HG03460 (cell line): ENCODE results near the gene TMEM214.

Experiments used
- ATAC-seq: cut with Tn5 transposase; IDR thresholded peaks from one replicate; pipeline ENCODE4 v1.9.1; 2021; ENCODE audit not compliant: unreplicated experiment

The TMEM214 gene, protein sequence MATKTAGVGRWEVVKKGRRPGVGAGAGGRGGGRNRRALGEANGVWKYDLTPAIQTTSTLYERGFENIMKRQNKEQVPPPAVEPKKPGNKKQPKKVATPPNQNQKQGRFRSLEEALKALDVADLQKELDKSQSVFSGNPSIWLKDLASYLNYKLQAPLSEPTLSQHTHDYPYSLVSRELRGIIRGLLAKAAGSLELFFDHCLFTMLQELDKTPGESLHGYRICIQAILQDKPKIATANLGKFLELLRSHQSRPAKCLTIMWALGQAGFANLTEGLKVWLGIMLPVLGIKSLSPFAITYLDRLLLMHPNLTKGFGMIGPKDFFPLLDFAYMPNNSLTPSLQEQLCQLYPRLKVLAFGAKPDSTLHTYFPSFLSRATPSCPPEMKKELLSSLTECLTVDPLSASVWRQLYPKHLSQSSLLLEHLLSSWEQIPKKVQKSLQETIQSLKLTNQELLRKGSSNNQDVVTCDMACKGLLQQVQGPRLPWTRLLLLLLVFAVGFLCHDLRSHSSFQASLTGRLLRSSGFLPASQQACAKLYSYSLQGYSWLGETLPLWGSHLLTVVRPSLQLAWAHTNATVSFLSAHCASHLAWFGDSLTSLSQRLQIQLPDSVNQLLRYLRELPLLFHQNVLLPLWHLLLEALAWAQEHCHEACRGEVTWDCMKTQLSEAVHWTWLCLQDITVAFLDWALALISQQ

DNA sequence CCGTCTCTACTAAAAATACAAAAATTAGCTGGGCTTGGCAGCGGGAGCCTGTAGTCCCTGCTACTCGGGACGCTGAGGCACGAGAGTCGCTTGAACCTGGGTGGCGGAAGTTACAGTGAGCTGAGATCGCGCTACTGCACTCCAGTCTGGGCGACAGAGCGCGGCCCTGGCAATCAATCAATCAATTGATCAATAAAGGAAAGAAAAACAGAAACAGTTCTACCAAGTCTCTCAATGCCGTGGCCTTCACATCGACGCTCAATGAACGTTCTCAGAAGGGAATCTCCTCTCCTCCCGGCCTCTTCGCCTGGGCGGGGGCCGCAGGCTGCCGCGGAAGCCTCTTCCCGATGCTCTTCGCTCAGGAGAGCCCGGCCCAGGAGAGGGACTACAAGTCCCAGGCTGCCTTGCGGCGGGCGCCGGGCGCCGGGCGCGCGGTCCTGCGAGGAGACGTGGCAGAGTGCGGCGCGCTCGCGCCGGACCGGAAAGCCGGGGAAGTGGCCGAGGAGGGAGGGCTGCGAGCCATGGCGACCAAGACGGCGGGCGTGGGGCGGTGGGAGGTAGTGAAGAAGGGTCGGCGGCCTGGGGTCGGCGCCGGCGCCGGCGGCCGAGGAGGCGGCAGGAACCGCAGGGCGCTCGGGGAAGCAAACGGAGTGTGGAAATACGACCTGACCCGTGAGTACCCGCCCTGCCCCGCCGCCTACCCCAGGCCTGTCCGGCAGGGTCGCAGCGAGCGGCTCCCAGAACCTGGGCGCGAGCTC, at the start of gene TMEM214:
TMEM214 (plus strand) TSS at position 471 of the 758 bp plus-strand sequence; CDS start at position 522, 51 bp downstream.
- ATAC-seq = peak; percentile 93

DNA sequence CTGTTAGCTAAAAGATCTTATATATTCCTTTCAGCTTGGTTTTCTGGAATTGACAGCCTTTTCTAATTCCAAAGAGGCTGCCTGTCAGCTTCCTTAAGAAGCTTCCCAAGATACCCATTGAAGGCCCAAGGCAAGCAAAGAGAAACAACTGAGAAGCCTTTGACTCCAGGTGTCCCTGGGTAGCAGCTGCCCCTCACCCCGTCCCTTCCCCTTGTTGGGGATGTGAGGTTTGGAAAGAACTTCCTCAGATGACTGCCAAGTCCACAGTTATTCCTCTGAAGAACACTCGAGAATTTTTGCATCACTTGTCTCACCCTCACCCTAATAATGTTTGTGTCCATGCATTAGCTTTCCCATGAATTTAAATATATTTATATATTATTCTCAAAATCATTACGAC, 49.0 kb upstream of the TMEM214 start:
- ATAC-seq = no peak

DNA sequence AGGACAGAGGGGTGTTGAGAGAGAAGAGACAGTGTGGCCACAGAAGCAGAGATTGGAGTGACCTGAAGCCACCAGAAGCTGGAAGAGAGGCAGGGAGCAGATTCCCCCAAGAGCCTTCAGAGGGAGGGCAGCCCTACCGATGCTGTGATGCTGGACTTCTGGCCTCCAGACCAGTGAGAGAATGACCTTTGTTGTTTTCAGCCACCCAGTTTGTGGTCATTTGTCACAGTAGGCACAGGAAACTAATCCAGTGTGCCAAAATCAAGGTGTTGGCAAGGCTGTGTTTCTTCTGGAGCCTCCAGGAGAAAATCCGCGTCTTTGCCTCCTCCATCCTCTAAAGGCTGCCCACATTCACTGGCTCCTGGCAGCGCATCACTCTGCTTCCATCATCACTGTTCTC, 47.0 kb upstream of the TMEM214 start:
- ATAC-seq = no peak

DNA sequence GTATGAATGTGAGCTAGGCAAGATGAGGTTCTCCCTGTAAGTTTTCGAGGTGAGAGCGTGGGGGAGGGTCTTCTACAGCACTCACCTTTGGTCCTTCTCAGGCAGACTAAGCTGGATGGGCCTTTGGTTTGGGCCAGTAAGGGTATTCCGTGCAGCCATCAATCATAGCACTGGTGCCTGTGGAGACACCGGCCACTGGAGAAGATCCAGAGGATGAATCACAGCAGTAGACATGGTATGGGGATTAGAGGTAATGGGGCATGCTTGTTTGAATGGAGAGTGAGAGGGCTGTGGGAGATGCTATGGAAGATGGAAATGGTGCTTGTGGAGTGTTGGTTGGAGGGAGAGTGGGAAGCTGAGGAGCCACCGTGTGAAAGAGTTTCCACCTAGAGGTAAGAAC, 46.2 kb upstream of the TMEM214 start:
- no peak for ATAC-seq

DNA sequence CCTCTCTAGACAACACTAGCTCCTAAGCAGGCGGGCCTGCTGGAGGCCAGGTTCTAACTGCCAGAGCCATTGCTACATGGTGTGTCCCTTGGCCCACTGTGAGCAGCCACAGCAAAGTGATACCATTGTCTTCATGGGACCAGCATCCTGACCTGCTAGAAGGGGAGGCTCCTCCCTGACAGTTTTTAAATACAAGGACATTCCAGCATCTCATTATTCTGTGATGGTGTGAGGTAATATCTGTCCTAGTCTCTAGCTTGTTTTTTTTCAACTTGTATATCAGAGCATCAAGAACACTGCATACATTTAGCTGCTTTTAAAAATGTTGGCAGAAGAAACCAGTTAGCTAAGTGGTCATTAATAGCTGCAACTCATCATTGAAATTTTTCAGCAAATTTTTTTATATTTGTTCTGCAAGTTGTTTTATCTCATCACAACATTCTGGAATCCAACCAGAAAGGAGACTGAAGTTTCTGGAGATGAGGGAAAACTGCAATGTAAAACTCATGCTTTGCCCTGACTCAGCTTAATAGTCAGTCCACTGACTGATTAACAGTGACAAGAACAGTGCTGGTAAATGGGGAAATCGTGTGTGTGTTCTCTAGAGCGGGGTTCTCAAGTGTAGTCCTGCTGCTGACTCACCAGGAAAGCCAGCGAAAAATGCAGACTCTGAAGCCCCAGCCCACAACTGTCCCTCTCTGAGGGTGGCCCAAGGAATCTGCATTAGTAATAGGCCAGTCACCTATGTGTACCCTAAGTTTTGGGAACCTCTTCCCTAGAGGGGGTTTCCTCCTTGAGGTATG, 44.5 kb upstream of the TMEM214 start:
- no peak for ATAC-seq

DNA sequence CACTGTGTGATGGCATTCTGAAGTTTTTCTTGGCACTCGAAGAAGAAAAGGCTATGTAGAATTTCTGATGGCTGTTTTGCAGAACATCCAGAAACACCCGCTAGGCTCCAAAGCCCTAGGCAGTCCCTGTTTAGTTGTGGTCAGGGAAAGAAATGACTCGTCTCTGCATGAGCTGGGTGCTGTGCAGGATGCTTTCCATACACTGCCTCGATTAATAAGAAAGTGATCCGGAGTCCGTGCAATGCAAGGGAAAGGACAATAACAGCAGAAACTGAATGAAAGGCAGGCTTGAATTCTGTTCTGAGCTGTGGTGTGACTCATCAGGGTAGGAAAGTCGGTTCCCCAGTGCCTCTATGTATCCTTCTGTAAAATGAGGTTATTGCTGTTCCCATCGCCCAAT, 43.6 kb upstream of the TMEM214 start:
- no peak for ATAC-seq

DNA sequence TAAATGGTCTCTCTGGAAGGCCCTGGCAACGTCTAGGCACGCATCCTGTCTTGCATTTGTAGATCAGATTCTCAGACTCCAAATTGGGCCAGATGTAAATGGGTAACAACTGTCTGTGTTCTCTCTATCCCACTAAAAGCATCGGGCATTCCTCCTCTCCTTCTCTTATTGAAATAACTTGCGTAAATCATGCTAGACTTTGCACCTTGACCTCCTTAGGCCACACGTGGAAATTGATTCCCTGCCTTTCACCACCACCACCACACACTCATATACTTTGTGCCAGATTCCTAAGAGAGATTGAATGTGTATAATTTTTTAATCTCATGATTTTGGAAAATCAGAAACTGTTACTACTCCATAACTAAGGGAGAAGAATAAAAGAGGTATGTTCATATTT, 41.0 kb upstream of the TMEM214 start:
- no peak for ATAC-seq

DNA sequence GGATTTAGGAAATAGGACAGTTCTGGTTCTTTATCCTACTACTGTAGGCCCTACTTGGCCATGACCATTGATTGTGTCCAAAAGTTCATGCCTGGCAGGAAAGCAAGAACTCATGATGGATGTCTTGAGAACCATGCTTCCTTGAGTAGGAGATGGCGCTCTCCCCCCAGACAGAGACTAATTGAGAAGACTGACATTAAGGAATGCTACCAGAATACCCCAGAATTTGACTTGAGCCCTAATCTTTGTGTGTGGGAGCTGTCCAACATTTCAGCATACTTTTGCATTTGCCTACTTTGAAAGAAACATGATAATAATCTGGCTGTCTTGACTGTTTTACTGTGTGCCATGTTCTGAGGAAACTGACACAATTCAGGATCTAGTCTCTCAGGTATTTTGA, 39.0 kb upstream of the TMEM214 start:
- ATAC-seq = no peak

DNA sequence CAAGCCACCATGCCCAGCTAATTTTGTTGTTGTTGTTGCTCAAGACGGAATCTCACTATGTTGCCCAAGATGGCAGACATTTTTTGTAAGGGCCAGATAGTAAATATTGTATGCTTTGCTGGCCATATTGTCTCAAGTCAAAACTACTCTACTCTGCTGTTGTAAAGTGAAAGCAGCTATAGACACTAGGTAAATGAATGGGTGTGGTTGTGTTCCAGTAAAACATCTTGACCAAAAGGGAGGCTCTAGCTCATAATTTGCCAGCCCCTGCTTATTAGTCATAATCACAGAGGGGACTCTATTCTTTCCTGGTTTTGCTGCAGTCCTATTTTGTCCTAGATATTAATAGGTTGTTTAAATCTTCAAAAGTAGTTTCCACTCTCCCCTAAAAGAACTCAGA, 37.8 kb upstream of the TMEM214 start:
- ATAC-seq = no peak

DNA sequence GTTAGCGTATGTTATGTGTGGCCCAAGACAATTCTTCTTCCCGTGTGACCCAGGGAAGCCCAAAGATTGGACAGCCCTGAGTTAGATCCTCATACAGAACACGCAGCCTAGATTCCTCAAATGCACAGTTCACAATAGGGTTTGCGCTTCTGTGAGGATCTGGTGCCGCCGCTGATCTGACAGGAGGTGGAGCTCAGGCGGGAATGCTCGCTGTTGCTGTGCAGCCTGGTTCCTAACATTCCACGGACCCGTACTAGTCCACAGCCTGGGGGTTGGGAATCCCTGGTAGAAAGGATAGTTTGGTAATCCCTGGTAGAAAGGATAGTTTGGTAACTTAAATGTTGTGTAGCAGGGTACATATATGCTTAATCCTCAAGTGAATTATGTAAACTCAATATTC, 35.4 kb upstream of the TMEM214 start:
- no peak for ATAC-seq

DNA sequence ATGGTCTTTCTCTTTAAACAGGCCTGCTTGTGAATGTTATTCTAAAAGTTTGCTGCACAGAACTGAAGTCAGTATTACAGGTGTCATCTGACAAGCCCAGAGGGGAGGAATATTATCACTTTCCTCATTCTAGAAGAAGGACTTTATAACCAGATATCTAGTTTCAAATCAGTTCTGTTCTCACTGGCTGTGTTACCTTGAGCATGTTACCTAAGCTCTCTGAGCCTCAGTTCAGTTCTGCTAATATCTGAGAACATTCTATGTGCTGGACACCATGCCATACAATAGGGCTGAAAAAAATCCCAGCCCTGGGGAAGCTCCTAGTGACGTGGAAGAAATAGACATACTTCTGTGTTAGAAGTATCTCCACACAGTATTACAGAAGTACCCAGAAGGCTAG, 34.4 kb upstream of the TMEM214 start:
- no peak for ATAC-seq

DNA sequence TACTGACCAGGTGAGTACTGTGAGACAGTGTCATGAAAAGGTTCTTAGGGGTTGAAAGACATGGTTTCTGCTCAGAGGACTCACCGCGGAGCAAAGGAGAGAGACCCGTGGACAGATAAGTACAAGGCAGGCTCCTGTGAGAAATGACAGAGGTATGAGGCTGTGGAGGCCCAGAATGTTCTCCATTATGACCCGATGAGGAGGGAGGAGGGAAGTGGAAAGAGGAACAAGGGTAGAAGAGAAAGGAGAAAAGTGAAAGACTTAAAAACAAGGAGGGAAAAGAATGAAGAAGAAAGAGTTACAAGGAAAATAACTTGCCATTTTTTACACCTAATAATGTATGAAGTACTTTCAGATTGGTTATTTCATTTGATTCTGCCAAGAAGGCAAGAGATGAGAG, 32.5 kb upstream of the TMEM214 start:
- no peak for ATAC-seq

DNA sequence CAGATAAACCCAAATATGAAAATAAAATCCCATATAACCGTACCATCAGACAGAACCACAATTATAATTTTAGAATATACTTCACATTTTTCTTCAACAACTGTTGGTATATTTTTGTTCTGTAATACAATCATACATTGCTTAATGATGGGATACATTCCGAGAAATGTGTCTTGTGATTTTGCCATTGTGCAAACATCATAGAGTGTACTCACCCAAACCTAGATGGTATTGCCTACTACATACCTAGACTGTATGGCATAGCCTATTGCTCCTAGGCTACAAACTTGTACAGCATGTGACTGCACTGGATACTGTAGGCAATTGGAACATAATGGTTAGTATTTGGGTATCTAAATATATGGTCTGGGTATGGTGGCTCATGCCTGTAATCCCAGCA, 31.8 kb upstream of the TMEM214 start:
- ATAC-seq = no peak

DNA sequence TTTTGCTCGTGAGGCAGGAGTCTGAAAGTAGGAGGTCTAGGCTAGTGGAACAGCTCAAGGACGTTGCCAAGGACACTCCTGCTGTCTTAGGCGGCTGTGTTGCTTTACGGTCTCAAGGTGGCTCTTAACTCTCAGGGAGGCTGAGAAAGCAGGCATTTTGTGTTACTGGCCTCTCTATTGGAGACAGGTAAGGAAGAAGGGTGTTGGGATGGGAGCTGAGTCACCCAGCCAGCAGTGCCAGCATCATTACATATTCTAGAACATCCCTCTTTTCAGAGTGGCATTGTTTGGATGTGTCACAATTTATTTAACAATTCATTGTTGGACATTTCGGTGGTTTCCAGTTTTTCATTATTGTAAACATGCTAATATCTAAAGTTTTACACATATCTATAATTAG, 30.8 kb upstream of the TMEM214 start:
- ATAC-seq = no peak

DNA sequence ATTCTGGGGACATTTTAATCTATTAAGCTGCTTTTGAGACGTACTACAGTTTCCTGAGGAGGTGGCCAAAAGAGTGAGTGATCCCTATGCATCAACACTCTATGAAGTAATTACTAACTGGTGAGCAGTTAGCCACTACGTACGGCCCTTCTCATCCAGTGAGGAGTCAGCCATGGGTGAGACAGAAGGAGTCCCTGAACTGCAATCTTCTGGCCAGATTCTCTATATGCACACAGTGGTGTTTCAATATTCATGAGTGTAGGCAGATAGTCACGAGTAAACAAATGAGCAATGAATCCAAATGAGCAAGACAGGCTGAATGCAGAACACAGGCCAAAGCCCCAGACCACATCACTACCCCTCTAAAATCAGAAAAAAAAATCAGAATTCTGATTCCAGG, 29.8 kb upstream of the TMEM214 start:
- ATAC-seq = no peak

DNA sequence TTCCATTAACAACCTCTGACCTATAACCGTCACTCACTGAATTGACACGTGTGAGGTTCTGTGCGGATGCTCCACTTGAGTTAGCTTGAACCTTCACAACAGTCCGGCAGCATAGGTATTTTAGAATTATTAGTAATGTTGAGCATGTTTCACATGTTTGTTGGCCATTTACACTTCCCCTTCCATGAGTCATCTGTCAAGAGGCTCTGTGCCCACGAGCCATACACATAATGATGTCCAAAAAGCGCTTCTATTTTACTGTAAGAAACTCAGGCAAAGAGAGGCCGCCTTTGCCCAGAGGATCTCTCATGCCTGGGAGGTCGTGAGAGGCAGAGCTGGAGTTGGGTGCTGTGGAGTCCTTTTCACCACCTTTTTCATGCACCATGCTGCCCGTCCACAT, 28.9 kb upstream of the TMEM214 start:
- ATAC-seq = no peak

DNA sequence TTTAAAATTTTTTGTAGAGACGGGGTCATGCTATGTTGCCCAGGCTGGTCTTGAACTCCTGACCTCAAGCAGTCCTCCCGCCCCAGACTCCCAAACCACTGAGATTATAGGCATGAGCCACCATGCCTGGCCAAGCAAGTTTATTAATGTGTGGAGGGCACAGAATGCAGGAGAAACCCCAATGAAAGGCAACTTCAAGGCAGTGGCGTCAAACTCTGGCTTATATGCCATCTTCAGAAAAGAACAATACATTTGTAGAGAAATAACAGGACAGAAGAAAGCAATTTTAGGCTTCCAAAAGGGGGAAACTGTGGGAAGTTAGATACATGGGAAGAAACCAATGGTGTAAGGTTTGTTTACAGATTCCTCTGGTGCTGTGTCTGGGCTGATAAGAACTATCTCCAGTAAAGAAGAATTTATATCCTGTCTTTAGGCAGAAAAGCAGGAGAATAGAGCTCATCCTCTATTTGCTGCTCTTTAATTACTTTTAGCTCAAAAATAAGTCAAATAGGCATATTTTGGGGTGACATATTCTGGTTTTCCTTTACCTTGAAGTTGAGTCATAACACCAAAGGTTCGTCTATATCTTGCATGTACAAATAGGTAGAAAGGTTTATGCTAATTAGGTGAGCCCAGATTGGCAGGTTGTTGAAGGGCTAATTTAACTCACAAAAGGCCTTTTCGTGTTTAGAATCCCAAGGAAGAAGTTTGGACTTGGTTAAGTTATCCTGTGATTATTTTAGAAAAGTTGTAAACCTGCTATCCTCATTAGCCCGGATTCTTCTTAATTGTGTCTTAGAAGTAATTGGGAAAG, 26.0 kb upstream of the TMEM214 start:
- ATAC-seq = no peak

DNA sequence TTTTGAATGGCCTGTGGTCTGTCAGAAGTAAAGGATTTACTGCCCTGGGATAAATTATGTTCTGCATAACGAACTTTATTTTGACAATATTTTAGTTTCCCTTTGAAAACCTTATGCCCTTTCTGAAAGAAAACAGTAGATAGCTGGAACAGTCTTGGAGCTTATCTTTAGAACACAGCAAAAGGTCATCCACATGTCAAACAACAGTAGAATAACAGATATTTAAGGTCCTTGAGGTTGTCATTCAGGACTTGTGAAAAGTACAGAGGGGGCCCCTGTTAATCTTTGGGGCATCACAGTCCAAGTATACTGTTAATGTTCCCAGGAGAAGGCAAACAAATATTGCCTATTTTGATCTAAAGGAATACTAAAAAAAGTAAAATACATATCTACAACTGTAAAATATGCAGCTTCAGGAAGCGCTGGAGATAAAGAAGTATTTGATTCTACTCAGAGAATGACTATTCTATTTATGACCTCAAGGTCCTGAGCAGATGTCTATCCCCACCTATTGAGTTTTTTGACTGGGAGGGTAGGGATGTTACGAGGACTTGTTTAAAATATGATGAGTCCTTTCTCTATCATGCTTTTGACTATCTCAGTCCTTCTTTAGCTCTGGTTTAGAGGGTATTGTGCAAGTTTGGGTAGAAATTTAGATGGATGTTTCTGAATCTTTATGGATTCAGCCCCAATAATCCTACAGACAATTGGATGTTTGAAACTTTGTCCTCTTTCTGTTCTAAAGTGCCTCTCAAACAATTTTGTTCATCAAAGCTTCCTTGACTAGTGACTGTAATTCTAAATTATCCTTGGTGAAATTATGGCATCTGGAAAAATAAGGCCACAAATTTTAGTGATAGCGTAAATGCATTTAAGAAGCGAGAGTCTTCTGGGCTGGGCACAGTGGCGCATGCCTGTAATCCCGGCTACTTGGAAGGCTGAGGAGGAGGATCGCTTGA, 25.1 kb upstream of the TMEM214 start:
- ATAC-seq = no peak

DNA sequence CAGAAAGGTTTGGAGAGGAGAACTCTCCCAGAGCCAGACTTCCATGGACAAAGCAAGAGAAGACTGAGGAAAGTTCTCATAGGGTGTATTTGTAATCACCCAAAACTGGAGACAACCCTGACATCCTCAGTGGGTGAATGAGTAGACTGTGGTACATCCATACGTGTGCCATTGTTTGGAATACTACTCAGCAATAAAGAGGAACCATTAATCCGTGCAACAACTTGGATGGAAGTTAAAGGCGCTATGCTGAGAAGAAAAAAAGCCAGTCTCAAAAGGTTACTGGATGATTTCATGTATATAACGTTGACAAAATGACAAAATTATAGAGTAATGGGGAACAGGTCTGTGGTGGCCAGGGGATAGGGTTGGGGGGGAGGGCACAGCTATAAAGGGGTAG, 24.1 kb upstream of the TMEM214 start:
- ATAC-seq = no peak
